D721Med (cell line): ENCODE data around the gene CELSR3.

Experiments used
- DNase-seq: peaks from one replicate; pipeline ENCODE4 v3.0.0; 2011; ENCODE audit warnings: low spot score; ENCODE audit not compliant: insufficient read length
- FAIRE-seq: peaks from 2 replicates; lab custom pipeline; 2011; peaks lifted over from hg19 to GRCh38; lab: Jason Lieb, UNC
- TF ChIP-seq, protein P1 (sequence below): IDR thresholded peaks from 2 replicates; pipeline ENCODE4 v1.5.1; 2012; ENCODE audit warnings: mild to moderate bottlenecking, control low read depth; ENCODE audit not compliant: insufficient read depth; ENCODE audit errors: missing control alignments

The CELSR3 gene, protein sequence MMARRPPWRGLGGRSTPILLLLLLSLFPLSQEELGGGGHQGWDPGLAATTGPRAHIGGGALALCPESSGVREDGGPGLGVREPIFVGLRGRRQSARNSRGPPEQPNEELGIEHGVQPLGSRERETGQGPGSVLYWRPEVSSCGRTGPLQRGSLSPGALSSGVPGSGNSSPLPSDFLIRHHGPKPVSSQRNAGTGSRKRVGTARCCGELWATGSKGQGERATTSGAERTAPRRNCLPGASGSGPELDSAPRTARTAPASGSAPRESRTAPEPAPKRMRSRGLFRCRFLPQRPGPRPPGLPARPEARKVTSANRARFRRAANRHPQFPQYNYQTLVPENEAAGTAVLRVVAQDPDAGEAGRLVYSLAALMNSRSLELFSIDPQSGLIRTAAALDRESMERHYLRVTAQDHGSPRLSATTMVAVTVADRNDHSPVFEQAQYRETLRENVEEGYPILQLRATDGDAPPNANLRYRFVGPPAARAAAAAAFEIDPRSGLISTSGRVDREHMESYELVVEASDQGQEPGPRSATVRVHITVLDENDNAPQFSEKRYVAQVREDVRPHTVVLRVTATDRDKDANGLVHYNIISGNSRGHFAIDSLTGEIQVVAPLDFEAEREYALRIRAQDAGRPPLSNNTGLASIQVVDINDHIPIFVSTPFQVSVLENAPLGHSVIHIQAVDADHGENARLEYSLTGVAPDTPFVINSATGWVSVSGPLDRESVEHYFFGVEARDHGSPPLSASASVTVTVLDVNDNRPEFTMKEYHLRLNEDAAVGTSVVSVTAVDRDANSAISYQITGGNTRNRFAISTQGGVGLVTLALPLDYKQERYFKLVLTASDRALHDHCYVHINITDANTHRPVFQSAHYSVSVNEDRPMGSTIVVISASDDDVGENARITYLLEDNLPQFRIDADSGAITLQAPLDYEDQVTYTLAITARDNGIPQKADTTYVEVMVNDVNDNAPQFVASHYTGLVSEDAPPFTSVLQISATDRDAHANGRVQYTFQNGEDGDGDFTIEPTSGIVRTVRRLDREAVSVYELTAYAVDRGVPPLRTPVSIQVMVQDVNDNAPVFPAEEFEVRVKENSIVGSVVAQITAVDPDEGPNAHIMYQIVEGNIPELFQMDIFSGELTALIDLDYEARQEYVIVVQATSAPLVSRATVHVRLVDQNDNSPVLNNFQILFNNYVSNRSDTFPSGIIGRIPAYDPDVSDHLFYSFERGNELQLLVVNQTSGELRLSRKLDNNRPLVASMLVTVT (N-terminal part only)

DNA sequence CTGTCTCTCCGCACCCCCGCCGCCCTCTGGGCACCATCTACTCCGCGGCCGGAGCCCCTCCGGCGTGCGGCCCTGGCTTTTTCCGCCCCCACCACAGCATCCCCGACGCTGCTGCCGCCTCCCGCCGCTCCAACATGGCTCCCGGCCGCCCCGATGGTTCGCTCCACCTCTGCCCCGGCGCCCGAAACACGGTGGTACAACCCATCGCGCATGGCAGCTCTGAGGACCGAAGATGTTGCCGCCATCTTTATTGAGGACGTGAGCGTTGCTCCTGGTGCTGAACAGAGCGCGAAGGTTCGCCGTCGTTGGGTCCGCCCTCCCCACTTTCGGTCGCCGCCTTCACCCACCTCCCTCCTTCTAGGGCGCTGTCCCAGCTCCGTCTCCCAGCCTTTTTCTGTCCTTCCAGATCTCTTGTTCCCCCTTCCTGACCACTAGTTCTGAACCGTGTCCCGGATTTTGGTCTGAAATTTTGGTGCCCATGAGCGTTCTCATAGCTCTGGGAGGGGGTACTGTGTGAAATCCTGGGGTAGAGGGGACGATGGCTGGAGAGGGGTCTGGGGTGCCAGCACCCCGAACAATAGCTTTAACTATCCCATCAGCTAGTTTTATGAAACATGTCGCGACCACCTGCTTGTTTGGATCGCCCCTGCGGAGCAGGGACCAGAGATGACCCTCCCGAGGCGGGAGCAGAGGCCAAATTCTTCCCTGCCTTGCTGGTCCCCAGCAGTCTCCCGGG lies at the start of gene CELSR3:
Gene CELSR3 (minus strand): TSS at position 134 of the 736 bp plus-strand sequence. CDS start 252 bp downstream, outside the sequence.
- no peak for FAIRE-seq
- DNase-seq = no peak
- TF ChIP-seq, protein P1, sequence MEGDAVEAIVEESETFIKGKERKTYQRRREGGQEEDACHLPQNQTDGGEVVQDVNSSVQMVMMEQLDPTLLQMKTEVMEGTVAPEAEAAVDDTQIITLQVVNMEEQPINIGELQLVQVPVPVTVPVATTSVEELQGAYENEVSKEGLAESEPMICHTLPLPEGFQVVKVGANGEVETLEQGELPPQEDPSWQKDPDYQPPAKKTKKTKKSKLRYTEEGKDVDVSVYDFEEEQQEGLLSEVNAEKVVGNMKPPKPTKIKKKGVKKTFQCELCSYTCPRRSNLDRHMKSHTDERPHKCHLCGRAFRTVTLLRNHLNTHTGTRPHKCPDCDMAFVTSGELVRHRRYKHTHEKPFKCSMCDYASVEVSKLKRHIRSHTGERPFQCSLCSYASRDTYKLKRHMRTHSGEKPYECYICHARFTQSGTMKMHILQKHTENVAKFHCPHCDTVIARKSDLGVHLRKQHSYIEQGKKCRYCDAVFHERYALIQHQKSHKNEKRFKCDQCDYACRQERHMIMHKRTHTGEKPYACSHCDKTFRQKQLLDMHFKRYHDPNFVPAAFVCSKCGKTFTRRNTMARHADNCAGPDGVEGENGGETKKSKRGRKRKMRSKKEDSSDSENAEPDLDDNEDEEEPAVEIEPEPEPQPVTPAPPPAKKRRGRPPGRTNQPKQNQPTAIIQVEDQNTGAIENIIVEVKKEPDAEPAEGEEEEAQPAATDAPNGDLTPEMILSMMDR = no peak

DNA sequence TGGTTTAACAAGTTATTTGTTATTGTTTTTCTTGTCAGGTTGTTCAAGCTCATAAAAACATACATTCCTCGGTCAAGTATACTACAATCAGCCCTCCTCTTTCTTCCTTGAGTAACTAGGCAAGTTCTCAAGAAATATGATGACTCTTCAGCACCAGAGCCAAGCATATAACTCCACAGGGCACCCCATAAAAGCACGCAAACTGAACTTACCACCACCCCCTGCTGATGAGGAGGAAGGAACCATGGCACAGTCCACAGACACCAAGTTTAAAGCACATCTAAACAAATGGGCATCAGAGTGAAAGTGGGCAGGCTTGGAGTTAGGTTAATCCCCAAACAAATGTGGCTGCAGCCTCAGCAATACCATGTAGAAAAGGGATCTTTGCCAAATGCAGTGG lies 49.0 kb upstream of the CELSR3 start:
- FAIRE-seq (no peak), DNase-seq (no peak)
- TF ChIP-seq, protein P1 = no peak

DNA sequence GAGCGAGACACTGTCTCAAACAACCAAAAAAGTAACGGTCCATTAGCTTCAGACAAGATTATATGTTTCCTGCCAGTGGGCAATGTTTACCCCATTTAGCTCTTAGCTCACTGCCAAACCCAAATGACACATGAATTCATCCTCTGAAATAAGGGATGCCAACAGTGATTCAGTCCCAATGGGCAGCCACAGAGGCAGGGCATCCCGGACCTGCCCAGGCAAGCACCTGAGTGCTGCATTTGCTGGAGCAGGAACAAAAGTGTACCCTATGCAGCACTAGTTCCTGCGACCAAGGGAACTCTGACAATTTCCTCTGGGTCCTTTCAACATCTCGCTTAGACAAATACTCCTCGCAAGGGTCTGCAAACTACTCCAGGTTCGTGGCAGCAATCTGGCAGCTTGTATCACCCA lies 46.4 kb upstream of the CELSR3 start:
- DNase-seq (no peak), FAIRE-seq (no peak)
- TF ChIP-seq, protein P1 = no peak

DNA sequence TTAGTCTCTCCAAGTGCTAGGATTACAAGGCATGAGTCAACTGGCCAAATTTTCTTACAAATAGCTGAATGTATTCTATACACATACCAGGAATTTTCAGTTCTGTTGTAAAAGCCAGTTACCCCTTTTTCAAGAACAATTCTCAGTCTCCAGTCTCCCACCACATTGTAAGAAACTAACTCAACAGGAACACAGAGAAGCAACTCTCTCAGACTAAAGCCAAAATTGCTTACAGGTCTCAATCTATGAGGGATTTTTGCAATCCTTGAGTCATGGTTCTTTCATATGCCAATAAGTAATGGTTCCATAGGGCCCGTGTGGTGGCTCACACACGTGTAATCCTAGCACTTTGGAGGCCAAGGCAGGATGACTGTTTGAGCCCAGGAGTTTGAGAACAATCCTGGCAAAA lies 45.8 kb upstream of the CELSR3 start:
- DNase-seq = no peak
- TF ChIP-seq, protein P1 = no peak
- FAIRE-seq = no peak

DNA sequence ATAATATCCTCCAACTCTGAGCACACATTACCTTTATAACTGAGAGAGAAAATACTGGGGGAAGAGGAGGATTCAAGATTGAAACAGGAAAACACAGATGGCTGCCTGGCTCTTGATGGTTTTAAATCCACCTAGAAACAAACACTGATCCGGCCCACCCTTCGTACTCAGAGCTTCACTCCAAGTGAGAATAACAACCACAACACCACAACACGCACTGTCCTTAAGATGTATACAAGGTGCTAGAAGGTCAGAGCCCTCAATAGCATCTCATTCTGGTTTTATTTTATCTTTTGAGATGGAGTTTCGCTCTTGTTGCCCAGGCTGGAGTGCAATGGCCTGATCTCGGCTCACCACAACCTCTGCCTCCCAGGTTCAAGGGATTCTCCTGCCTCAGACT lies 44.5 kb upstream of the CELSR3 start:
- TF ChIP-seq, protein P1 = no peak
- FAIRE-seq = no peak
- no peak for DNase-seq

DNA sequence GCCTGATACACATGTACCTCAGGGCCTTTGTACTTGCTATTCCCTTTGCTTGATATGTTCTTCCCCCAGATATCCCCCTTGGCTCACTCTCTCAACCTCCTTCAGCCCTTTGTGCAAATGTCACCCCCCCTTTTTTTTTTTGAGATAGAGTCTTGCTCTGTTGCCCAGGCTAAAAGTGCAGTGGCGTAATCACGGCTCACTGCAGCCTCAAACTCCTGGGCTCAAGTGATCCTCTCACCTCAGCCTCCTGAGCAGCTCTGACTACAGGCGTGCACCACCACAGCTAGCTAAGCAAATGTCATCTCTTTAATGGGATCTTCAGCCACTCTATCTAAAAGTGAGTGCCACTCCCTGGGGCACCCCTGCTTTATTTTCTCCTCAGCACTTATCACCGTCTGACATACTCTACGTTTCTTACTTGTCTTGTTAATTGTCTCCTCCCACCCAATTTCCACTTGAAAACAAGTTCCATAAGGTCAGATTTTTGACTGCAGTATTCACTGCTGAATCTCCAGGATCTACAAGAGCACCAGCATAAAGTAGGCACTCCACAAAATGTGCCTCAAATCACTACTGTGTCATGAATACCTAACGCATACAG lies 39.7 kb upstream of the CELSR3 start:
- FAIRE-seq = no peak
- TF ChIP-seq, protein P1 = no peak
- DNase-seq = no peak
